ENCODE measurements around the gene HMGB1.

HMGB1 gene

GRCh38 chr13:30493658-30494381, 28.1 kb upstream of the HMGB1 start:
- TF ChIP-seq SIN3A (IDR thresholded peaks at IDR 0.05; ENCODE audit: borderline replicate concordance, insufficient read depth, low read length) (no peak), TAF1 (IDR thresholded peaks at IDR 0.05; ENCODE audit: borderline replicate concordance, insufficient read depth, low read length) (no peak), FOXP2 (optimal IDR thresholded peaks at IDR 0.05; ENCODE audit: borderline replicate concordance, extremely low read depth, extremely low read length, insufficient read depth) (no peak), REST (IDR thresholded peaks at IDR 0.05; ENCODE audit: insufficient read depth in 1 of 2, low read depth in 2 of 2, low read length in 2 of 2) (no peak), POLR2AphosphoS5 (IDR thresholded peaks at IDR 0.05; ENCODE audit: low read depth, low read length) (no peak)

GRCh38 chr13:30487075-30487470, 21.3 kb upstream of the HMGB1 start:
- no peak for TF ChIP-seq POLR2AphosphoS5 (IDR thresholded peaks at IDR 0.05; ENCODE audit: low read depth, low read length)
- no peak for TF ChIP-seq FOXP2 (optimal IDR thresholded peaks at IDR 0.05; ENCODE audit: borderline replicate concordance, extremely low read depth, extremely low read length, insufficient read depth)
- no peak for TF ChIP-seq SIN3A (IDR thresholded peaks at IDR 0.05; ENCODE audit: borderline replicate concordance, insufficient read depth, low read length)
- no peak for TF ChIP-seq REST (IDR thresholded peaks at IDR 0.05; ENCODE audit: insufficient read depth in 1 of 2, low read depth in 2 of 2, low read length in 2 of 2)
- no peak for TF ChIP-seq TAF1 (IDR thresholded peaks at IDR 0.05; ENCODE audit: borderline replicate concordance, insufficient read depth, low read length)

- TF ChIP-seq POLR2AphosphoS5 (IDR thresholded peaks at IDR 0.05; ENCODE audit: low read depth, low read length), result no peak
- TF ChIP-seq FOXP2 (optimal IDR thresholded peaks at IDR 0.05; ENCODE audit: borderline replicate concordance, extremely low read depth, extremely low read length, insufficient read depth), result no peak
- no peak for TF ChIP-seq REST (IDR thresholded peaks at IDR 0.05; ENCODE audit: insufficient read depth in 1 of 2, low read depth in 2 of 2, low read length in 2 of 2)
- TF ChIP-seq TAF1 (IDR thresholded peaks at IDR 0.05; ENCODE audit: borderline replicate concordance, insufficient read depth, low read length), result no peak
- no peak for TF ChIP-seq SIN3A (IDR thresholded peaks at IDR 0.05; ENCODE audit: borderline replicate concordance, insufficient read depth, low read length)
Measured at GRCh38 chr13:30486230-30487074, 20.7 kb upstream of the HMGB1 start.

- TF ChIP-seq REST (IDR thresholded peaks at IDR 0.05; ENCODE audit: insufficient read depth in 1 of 2, low read depth in 2 of 2, low read length in 2 of 2), result no peak
- no peak for TF ChIP-seq SIN3A (IDR thresholded peaks at IDR 0.05; ENCODE audit: borderline replicate concordance, insufficient read depth, low read length)
- TF ChIP-seq TAF1 (IDR thresholded peaks at IDR 0.05; ENCODE audit: borderline replicate concordance, insufficient read depth, low read length), result no peak
- TF ChIP-seq POLR2AphosphoS5 (IDR thresholded peaks at IDR 0.05; ENCODE audit: low read depth, low read length), result no peak
- no peak for TF ChIP-seq FOXP2 (optimal IDR thresholded peaks at IDR 0.05; ENCODE audit: borderline replicate concordance, extremely low read depth, extremely low read length, insufficient read depth)
Measured at GRCh38 chr13:30481241-30481760, 15.6 kb upstream of the HMGB1 start.

Data from PFSK-1 (cell line).